HEK293 (cell line): ENCODE data around the gene HSPG2.

ENCODE experiments used
- CTCF ChIA-PET: fragments of 350-600 bp; formaldehyde crosslinking; extraction: SDS; loops from one replicate; lab custom pipeline; 2021; ENCODE audit warnings: antibody characterized with exemption; lab: Yijun Ruan, JAX
- POLR2A ChIA-PET: fragments of 300-600 bp; formaldehyde crosslinking; extraction: SDS; loops from one replicate; lab custom pipeline; 2020; ENCODE audit warnings: antibody characterized with exemption, inconsistent platforms; lab: Yijun Ruan, JAX
- H3K27ac ChIP-seq: fragments of 200-500 bp; sonication (Bioruptor generic); 2 replicates; pipeline ENCODE4 v1.5.1; 2014; ENCODE audit warnings: low read depth, low read length, control low read depth, inconsistent platforms; ENCODE audit errors: extremely low read depth
- H3K36me3 ChIP-seq, 2 experiments: fragments of 200-500 bp in 1 of 2; sonication (Bioruptor generic) in 1 of 2; 1 replicate in 1 of 2; 2 replicates in 1 of 2; pipeline ENCODE4 v1.5.1; 2014 to 2017; ENCODE audit warnings: inconsistent platforms in 2 of 2, low read length in 2 of 2; ENCODE audit not compliant: control insufficient read depth in 2 of 2, insufficient read depth in 1 of 2
- H3K4me1 ChIP-seq: fragments of 200-500 bp; sonication (Bioruptor generic); 2 replicates; pipeline ENCODE4 v1.5.1; 2014; ENCODE audit warnings: mild to moderate bottlenecking, low read length, inconsistent platforms; ENCODE audit not compliant: control insufficient read depth, insufficient read depth
- H3K4me3 ChIP-seq: 2 replicates; pipeline ENCODE4 v1.5.1; 2011; ENCODE audit warnings: low read depth, mild to moderate bottlenecking, control low read depth, low read length, moderate library complexity
- H3K9me3 ChIP-seq: fragments of 200-500 bp; sonication (Bioruptor generic); 2 replicates; pipeline ENCODE4 v1.5.1; 2014; ENCODE audit warnings: low read depth, low read length, inconsistent platforms; ENCODE audit not compliant: control insufficient read depth, insufficient read depth
- EGR2 ChIP-seq: fragments of 450-650 bp; formaldehyde crosslinking; IDR thresholded peaks from 2 replicates; pipeline ENCODE4 v1.5.1; 2016; ENCODE audit warnings: low read depth, missing biosample characterization, missing genetic modification characterization
- GLIS2 ChIP-seq: fragments of 450-650 bp; formaldehyde crosslinking; IDR thresholded peaks from 2 replicates; pipeline ENCODE4 v1.5.1; 2016; ENCODE audit warnings: missing biosample characterization, missing genetic modification characterization
- IKZF3 ChIP-seq: fragments of 450-650 bp; IDR thresholded peaks from 2 replicates; pipeline ENCODE4 v1.5.0; 2018; ENCODE audit warnings: missing biosample characterization, mild to moderate bottlenecking, missing genetic modification characterization, moderate library complexity
- KLF9 ChIP-seq: fragments of 450-650 bp; formaldehyde crosslinking; IDR thresholded peaks from 2 replicates; pipeline ENCODE4 v1.5.1; 2016; ENCODE audit warnings: missing biosample characterization, missing genetic modification characterization, low read depth
- MYNN ChIP-seq: fragments of 450-650 bp; formaldehyde crosslinking; IDR thresholded peaks from 2 replicates; pipeline ENCODE4 v1.5.1; 2016; ENCODE audit warnings: missing biosample characterization, missing genetic modification characterization, borderline replicate concordance
- REPIN1 ChIP-seq: fragments of 450-650 bp; formaldehyde crosslinking; IDR thresholded peaks from 2 replicates; pipeline ENCODE4 v1.5.1; 2017; ENCODE audit warnings: missing biosample characterization, missing genetic modification characterization, low read depth
- SCRT2 ChIP-seq: fragments of 450-650 bp; formaldehyde crosslinking; IDR thresholded peaks from 2 replicates; pipeline ENCODE4 v1.5.1; 2016; ENCODE audit warnings: missing biosample characterization, missing genetic modification characterization
- SETDB1 ChIP-seq: IDR thresholded peaks from one replicate; pipeline ENCODE4 v1.6.1; 2017; ENCODE audit warnings: mild to moderate bottlenecking, low read length, moderate library complexity, mixed read lengths; ENCODE audit not compliant: insufficient read length
- SP3 ChIP-seq: fragments of 450-650 bp; formaldehyde crosslinking; IDR thresholded peaks from 2 replicates; pipeline ENCODE4 v1.5.1; 2016; ENCODE audit warnings: missing biosample characterization, missing genetic modification characterization
- WT1 ChIP-seq: fragments of 450-650 bp; formaldehyde crosslinking; IDR thresholded peaks from 2 replicates; pipeline ENCODE4 v1.5.1; 2016; ENCODE audit warnings: missing biosample characterization, missing genetic modification characterization
- ZBTB20 ChIP-seq: fragments of 450-650 bp; formaldehyde crosslinking; IDR thresholded peaks from 2 replicates; pipeline ENCODE4 v1.5.1; 2016; ENCODE audit warnings: missing biosample characterization, missing genetic modification characterization
- ZBTB8A ChIP-seq: fragments of 450-650 bp; formaldehyde crosslinking; IDR thresholded peaks from 2 replicates; pipeline ENCODE4 v1.5.1; 2016; ENCODE audit warnings: missing biosample characterization, missing genetic modification characterization
- ZFP41 ChIP-seq: fragments of 450-650 bp; formaldehyde crosslinking; IDR thresholded peaks from 2 replicates; pipeline ENCODE4 v1.5.1; 2016; ENCODE audit warnings: missing biosample characterization, missing genetic modification characterization, borderline replicate concordance
- ZNF133 ChIP-seq: fragments of 450-650 bp; formaldehyde crosslinking; IDR thresholded peaks from 2 replicates; pipeline ENCODE4 v1.5.1; 2016; ENCODE audit warnings: missing biosample characterization, missing genetic modification characterization
- ZNF169 ChIP-seq: fragments of 450-650 bp; formaldehyde crosslinking; IDR thresholded peaks from 2 replicates; pipeline ENCODE4 v1.5.1; 2016; ENCODE audit warnings: missing biosample characterization, missing genetic modification characterization
- ZNF174 ChIP-seq: fragments of 450-650 bp; formaldehyde crosslinking; IDR thresholded peaks from 2 replicates; pipeline ENCODE4 v1.5.0; 2017; ENCODE audit warnings: missing biosample characterization, mild to moderate bottlenecking, missing genetic modification characterization
- ZNF184 ChIP-seq: fragments of 450-650 bp; IDR thresholded peaks from 2 replicates; pipeline ENCODE4 v1.5.1; 2018; ENCODE audit warnings: missing biosample characterization, mild to moderate bottlenecking, missing genetic modification characterization
- ZNF2 ChIP-seq: fragments of 450-650 bp; formaldehyde crosslinking; IDR thresholded peaks from 2 replicates; pipeline ENCODE4 v1.5.1; 2016; ENCODE audit warnings: missing biosample characterization, missing genetic modification characterization
- ZNF223 ChIP-seq: fragments of 450-650 bp; formaldehyde crosslinking; IDR thresholded peaks from 2 replicates; pipeline ENCODE4 v1.5.1; 2016; ENCODE audit warnings: missing biosample characterization, missing genetic modification characterization
- ZNF23 ChIP-seq: fragments of 450-650 bp; formaldehyde crosslinking; IDR thresholded peaks from 2 replicates; pipeline ENCODE4 v1.5.1; 2016; ENCODE audit warnings: missing biosample characterization, missing genetic modification characterization, borderline replicate concordance
- ZNF24 ChIP-seq: fragments of 450-650 bp; formaldehyde crosslinking; IDR thresholded peaks from 2 replicates; pipeline ENCODE4 v1.5.1; 2016; ENCODE audit warnings: missing biosample characterization, missing genetic modification characterization
- ZNF311 ChIP-seq: fragments of 450-650 bp; formaldehyde crosslinking; IDR thresholded peaks from 2 replicates; pipeline ENCODE4 v1.5.1; 2017; ENCODE audit warnings: missing biosample characterization, missing genetic modification characterization, borderline replicate concordance
- ZNF350 ChIP-seq: fragments of 450-650 bp; formaldehyde crosslinking; IDR thresholded peaks from 2 replicates; pipeline ENCODE4 v1.5.0; 2017; ENCODE audit warnings: missing biosample characterization, mild to moderate bottlenecking, missing genetic modification characterization
- ZNF707 ChIP-seq: fragments of 450-650 bp; formaldehyde crosslinking; IDR thresholded peaks from 2 replicates; pipeline ENCODE4 v1.5.1; 2016; ENCODE audit warnings: missing biosample characterization, missing genetic modification characterization
- ZNF768 ChIP-seq: fragments of 450-650 bp; formaldehyde crosslinking; IDR thresholded peaks from 2 replicates; pipeline ENCODE4 v1.5.1; 2018; ENCODE audit warnings: missing biosample characterization, mild to moderate bottlenecking, missing genetic modification characterization
- ZNF791 ChIP-seq: fragments of 450-650 bp; formaldehyde crosslinking; IDR thresholded peaks from 2 replicates; pipeline ENCODE4 v1.5.1; 2016; ENCODE audit warnings: missing biosample characterization, missing genetic modification characterization
- ZXDB ChIP-seq: fragments of 450-650 bp; formaldehyde crosslinking; IDR thresholded peaks from 2 replicates; pipeline ENCODE4 v1.5.1; 2016; ENCODE audit warnings: missing biosample characterization, missing genetic modification characterization
- TF ChIP-seq, protein P1 (sequence below): fragments of 450-650 bp; formaldehyde crosslinking; IDR thresholded peaks from 2 replicates; pipeline ENCODE4 v1.5.1; 2016; ENCODE audit warnings: missing biosample characterization, missing genetic modification characterization
- TF ChIP-seq, protein P2 (sequence below): fragments of 450-650 bp; formaldehyde crosslinking; conservative IDR thresholded peaks from 2 replicates; pipeline ENCODE4 v1.5.1; 2016; ENCODE audit warnings: low read depth, missing biosample characterization, missing genetic modification characterization
- TF ChIP-seq, protein P3 (sequence below): fragments of 450-650 bp; formaldehyde crosslinking; IDR thresholded peaks from 2 replicates; pipeline ENCODE4 v1.5.1; 2016; ENCODE audit warnings: missing biosample characterization, missing genetic modification characterization
- TF ChIP-seq, protein P4 (sequence below): IDR thresholded peaks from 2 replicates; pipeline ENCODE4 v1.6.1; 2011; ENCODE audit warnings: mild to moderate bottlenecking, low read depth, low read length, borderline replicate concordance

Gene HSPG2

DNA sequence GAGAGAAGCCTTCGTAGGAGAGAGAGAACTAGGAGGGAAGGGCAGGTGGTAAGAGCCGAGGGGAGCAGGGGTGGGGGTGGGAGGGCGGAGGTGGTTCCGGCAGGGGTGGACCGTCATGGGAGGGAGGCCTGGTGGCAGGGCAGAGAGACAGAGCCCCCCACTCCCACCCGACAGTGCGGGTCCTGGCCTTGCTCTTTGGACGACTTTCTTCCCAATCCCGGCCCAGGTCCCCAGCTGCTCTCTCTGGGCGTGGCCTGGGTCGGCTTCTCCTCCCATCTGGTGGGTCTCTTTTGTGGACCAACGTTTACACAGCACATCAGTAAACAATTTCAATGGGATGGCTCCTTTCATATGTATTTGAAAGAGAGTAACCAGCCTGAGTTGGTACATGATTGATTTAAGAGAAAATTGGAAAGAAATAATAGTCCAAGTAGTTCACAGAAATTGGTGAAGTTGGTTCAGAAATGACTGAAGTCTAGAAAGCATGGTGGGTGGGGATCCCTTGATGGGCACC, 68.1 kb downstream of the HSPG2 start:
- Histone ChIP-seq H3K4me1 (no peaks in the 10 kb centered on the region), H3K9me3 (no peaks in the 10 kb centered on the region), H3K36me3 (peaks cover 0 to 40% of the 10 kb centered on the region in 2 experiments; a peak in 1 of 3 replicates), H3K27ac (no peak overlapping the region), H3K4me3 (no peak overlapping the region)
- TF ChIP-seq ZNF707 (tag by site-specific recombination) (no peak), ZBTB8A (no peak), EGR2 (tag by site-specific recombination) (no peak), ZNF223 (no peak), ZNF311 (tag by site-specific recombination) (no peak), ZNF169 (tag by site-specific recombination) (no peak), ZNF174 (no peak), SETDB1 (no peak), WT1 (tag by site-specific recombination) (no peak), ZNF791 (tag by site-specific recombination) (no peak), SCRT2 (tag by site-specific recombination) (no peak), ZBTB20 (no peak), ZNF350 (tag by site-specific recombination) (no peak), KLF9 (tag by site-specific recombination) (no peak), ZNF133 (tag by site-specific recombination) (no peak), ZFP41 (tag by site-specific recombination) (no peak)
- ChIA-PET POLR2A (no interaction called here), CTCF (interaction anchor here (0.7 kb wide), 1 partner anchor 11 kb away, joined by 3 read pairs; no protein-coding TSS in a partner anchor)

DNA sequence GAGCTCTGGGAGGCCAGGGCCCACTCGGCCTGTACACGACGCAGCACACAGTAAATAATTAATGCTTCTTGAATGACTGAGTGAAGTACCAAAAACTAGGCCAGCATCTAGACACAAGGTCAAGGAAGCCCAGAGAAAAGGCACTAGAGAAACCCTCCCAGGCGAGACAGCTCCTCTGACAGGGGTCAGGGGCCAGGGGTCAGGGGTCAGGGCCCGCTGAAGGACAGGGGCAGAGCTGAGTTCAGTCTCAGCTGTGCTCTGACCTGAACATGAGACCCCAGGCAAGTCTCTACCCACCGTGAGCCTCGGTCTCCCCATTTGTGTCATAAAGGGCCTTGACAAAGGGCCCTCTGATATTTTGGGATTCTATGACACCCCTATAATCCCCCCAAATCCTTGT, 68.6 kb downstream of the HSPG2 start:
- POLR2A ChIA-PET: no interaction called here
- no peaks in the 10 kb centered on the region for H3K4me1 ChIP-seq
- CTCF ChIA-PET: no interaction called here
- peaks cover 0 to 38% of the 10 kb centered on the region in 2 experiments; a peak in 1 of 3 replicates for H3K36me3 ChIP-seq
- H3K9me3 ChIP-seq: no peaks in the 10 kb centered on the region
- no peak overlapping the region for H3K27ac ChIP-seq
- H3K4me3 ChIP-seq: no peak overlapping the region
- TF ChIP-seq ZNF23 (tag by site-specific recombination) (no peak), ZNF707 (tag by site-specific recombination) (no peak), IKZF3 (tag by site-specific recombination) (no peak), GLIS2 (tag by site-specific recombination) (no peak), ZXDB (tag by site-specific recombination) (no peak), REPIN1 (tag by site-specific recombination) (no peak), ZNF174 (no peak), SP3 (tag by site-specific recombination) (no peak), ZNF184 (tag by site-specific recombination) (no peak), ZNF2 (tag by site-specific recombination) (no peak), ZNF768 (tag by site-specific recombination) (no peak), MYNN (tag by site-specific recombination) (no peak), ZNF24 (no peak)
- TF ChIP-seq, protein P1, sequence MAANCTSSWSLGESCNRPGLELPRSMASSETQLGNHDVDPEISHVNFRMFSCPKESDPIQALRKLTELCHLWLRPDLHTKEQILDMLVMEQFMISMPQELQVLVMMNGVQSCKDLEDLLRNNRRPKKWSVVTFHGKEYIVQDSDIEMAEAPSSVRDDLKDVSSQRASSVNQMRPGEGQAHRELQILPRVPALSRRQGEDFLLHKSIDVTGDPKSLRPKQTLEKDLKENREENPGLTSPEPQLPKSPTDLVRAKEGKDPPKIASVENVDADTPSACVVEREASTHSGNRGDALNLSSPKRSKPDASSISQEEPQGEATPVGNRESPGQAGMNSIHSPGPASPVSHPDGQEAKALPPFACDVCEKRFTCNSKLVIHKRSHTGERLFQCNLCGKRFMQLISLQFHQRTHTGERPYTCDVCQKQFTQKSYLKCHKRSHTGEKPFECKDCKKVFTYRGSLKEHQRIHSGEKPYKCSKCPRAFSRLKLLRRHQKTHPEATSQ: no peak
- TF ChIP-seq, protein P2, sequence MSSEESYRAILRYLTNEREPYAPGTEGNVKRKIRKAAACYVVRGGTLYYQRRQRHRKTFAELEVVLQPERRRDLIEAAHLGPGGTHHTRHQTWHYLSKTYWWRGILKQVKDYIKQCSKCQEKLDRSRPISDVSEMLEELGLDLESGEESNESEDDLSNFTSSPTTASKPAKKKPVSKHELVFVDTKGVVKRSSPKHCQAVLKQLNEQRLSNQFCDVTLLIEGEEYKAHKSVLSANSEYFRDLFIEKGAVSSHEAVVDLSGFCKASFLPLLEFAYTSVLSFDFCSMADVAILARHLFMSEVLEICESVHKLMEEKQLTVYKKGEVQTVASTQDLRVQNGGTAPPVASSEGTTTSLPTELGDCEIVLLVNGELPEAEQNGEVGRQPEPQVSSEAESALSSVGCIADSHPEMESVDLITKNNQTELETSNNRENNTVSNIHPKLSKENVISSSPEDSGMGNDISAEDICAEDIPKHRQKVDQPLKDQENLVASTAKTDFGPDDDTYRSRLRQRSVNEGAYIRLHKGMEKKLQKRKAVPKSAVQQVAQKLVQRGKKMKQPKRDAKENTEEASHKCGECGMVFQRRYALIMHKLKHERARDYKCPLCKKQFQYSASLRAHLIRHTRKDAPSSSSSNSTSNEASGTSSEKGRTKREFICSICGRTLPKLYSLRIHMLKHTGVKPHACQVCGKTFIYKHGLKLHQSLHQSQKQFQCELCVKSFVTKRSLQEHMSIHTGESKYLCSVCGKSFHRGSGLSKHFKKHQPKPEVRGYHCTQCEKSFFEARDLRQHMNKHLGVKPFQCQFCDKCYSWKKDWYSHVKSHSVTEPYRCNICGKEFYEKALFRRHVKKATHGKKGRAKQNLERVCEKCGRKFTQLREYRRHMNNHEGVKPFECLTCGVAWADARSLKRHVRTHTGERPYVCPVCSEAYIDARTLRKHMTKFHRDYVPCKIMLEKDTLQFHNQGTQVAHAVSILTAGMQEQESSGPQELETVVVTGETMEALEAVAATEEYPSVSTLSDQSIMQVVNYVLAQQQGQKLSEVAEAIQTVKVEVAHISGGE (tag by site-specific recombination): no peak
- TF ChIP-seq, protein P3, sequence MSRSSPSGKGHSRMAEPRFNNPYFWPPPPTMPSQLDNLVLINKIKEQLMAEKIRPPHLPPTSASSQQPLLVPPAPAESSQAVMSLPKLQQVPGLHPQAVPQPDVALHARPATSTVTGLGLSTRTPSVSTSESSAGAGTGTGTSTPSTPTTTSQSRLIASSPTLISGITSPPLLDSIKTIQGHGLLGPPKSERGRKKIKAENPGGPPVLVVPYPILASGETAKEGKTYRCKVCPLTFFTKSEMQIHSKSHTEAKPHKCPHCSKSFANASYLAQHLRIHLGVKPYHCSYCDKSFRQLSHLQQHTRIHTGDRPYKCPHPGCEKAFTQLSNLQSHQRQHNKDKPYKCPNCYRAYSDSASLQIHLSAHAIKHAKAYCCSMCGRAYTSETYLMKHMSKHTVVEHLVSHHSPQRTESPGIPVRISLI (tag by site-specific recombination): no peak
- TF ChIP-seq, protein P4, sequence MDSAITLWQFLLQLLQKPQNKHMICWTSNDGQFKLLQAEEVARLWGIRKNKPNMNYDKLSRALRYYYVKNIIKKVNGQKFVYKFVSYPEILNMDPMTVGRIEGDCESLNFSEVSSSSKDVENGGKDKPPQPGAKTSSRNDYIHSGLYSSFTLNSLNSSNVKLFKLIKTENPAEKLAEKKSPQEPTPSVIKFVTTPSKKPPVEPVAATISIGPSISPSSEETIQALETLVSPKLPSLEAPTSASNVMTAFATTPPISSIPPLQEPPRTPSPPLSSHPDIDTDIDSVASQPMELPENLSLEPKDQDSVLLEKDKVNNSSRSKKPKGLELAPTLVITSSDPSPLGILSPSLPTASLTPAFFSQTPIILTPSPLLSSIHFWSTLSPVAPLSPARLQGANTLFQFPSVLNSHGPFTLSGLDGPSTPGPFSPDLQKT: no peak
